Endodermal cell (in vitro differentiated cells): ENCODE measurements around the gene AVPR1B. TPM values are rescaled to one million over a fixed set of nuclear protein-coding genes. Genes with fewer than 3 reads are reported as not detected.

Experiments used
- DNase-seq: peaks from one replicate; pipeline ENCODE4 v3.0.0-alpha.2; 2017
- H3K27ac ChIP-seq: 2 replicates; pipeline ENCODE4 v1.5.1; 2013; ENCODE audit warnings: mild to moderate bottlenecking, low read depth, low read length, moderate library complexity
- H3K27me3 ChIP-seq: 2 replicates; pipeline ENCODE4 v1.6.1; 2013; ENCODE audit warnings: mild to moderate bottlenecking, low read length, moderate library complexity; ENCODE audit not compliant: insufficient read depth, control insufficient read depth, poor library complexity, severe bottlenecking
- H3K36me3 ChIP-seq: 2 replicates; pipeline ENCODE4 v1.7.0; 2013; ENCODE audit warnings: mild to moderate bottlenecking, low read length, moderate library complexity; ENCODE audit not compliant: control insufficient read depth, insufficient read depth
- H3K4me1 ChIP-seq: one replicate; pipeline ENCODE4 v1.7.0; 2013; ENCODE audit warnings: low read length; ENCODE audit not compliant: control insufficient read depth, insufficient read depth
- H3K4me3 ChIP-seq: 2 replicates; pipeline ENCODE4 v1.5.1; 2013; ENCODE audit warnings: mild to moderate bottlenecking, low read length, moderate library complexity
- H3K9ac ChIP-seq: 2 replicates; pipeline ENCODE4 v1.6.1; 2013; ENCODE audit warnings: mild to moderate bottlenecking, low read length, moderate library complexity; ENCODE audit not compliant: poor library complexity, severe bottlenecking; ENCODE audit errors: extremely low read depth
- H3K9me3 ChIP-seq: 2 replicates; pipeline ENCODE4 v1.6.1; 2013; ENCODE audit warnings: mild to moderate bottlenecking, low read length, moderate library complexity; ENCODE audit not compliant: control insufficient read depth
- H3K27ac Mint-ChIP-seq: 2 replicates; pipeline ENCODE4 v1.8.0; 2020; ENCODE audit warnings: mixed read lengths
- H3K27me3 Mint-ChIP-seq: 2 replicates; pipeline ENCODE4 v1.8.0; 2021; ENCODE audit warnings: mild to moderate bottlenecking, mixed read lengths; ENCODE audit not compliant: insufficient read depth
- H3K36me3 Mint-ChIP-seq: 2 replicates; pipeline ENCODE4 v1.8.0; 2020; ENCODE audit warnings: low read depth, mixed read lengths
- H3K4me1 Mint-ChIP-seq: 2 replicates; pipeline ENCODE4 v1.8.0; 2020; ENCODE audit warnings: mixed read lengths
- H3K4me3 Mint-ChIP-seq: 2 replicates; pipeline ENCODE4 v1.8.0; 2020; ENCODE audit warnings: mild to moderate bottlenecking, moderate library complexity, mixed read lengths
- H3K9me3 Mint-ChIP-seq: 2 replicates; pipeline ENCODE4 v1.8.0; 2020; ENCODE audit warnings: mild to moderate bottlenecking, mixed read lengths
- WGBS, 2 experiments: methylation state at CpG; one replicate each; pipeline versions ENCODE4 v1.1.5 to v1.1.7; 2013; ENCODE audit warnings: missing lambda C conversion rate in 2 of 2, mixed read lengths in 1 of 2; ENCODE audit not compliant: insufficient coverage in 1 of 2, insufficient read length in 1 of 2; 5-methylcytosine and 5-hydroxymethylcytosine counted together
- total RNA-seq, 2 donors: library from RNA; stranded (reverse); fragmentation: NEBNext Ultra II Directional in 1 of 2; extraction: Animal tissue kit (Norgen Biotek cat#: 25700) in 1 of 2; gene quantifications; 2 replicates in 1 of 2; 3 replicates in 1 of 2; pipeline ENCODE4 v1.2.1, GENCODE V29; 2021
- TF ChIP-seq, protein P1 (sequence below): fragments of 200-600 bp; sonication (generic); conservative IDR thresholded peaks from 2 replicates; pipeline ENCODE4 v1.5.0; 2021; ENCODE audit warnings: antibody characterized with exemption, mild to moderate bottlenecking

Gene AVPR1B
- total RNA-seq, 2 donors from 2014 or later = 0.11 TPM; not detected in 1

DNA sequence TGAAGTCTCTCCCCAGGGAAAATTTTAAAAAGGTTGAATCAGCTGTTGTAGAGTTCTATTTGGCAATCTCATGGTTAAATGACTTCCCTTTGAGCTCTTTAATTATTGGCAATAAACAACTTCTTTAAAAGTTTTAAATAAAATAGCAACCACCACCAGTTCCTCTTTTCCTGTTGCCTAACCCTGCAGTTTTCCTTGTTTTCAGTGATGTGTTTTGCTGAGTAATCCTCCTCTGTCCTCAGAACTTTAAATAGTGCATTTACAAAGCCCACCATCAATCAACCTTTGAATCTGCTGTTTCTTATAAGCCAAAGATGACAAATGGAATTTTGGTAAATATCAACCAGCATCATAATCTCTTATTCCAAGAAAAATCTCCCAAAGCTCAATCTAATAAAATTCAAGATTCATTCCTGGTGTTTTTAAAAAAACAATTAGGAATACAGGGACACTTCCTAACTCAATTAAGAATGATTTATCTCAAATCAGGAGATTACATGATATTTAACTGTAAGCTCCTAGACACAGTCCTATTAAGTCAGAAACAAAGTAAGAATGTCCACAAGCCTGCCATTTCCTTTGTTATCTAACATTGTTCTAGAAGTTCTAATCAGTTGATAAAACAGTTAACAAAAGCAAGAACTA is 14.8 kb downstream of the AVPR1B start:
- H3K4me3 ChIP-seq = no peak overlapping the region
- no peak overlapping the region for H3K27ac Mint-ChIP-seq
- H3K4me3 Mint-ChIP-seq = no peak overlapping the region
- TF ChIP-seq, protein P1, sequence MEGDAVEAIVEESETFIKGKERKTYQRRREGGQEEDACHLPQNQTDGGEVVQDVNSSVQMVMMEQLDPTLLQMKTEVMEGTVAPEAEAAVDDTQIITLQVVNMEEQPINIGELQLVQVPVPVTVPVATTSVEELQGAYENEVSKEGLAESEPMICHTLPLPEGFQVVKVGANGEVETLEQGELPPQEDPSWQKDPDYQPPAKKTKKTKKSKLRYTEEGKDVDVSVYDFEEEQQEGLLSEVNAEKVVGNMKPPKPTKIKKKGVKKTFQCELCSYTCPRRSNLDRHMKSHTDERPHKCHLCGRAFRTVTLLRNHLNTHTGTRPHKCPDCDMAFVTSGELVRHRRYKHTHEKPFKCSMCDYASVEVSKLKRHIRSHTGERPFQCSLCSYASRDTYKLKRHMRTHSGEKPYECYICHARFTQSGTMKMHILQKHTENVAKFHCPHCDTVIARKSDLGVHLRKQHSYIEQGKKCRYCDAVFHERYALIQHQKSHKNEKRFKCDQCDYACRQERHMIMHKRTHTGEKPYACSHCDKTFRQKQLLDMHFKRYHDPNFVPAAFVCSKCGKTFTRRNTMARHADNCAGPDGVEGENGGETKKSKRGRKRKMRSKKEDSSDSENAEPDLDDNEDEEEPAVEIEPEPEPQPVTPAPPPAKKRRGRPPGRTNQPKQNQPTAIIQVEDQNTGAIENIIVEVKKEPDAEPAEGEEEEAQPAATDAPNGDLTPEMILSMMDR = no peak
- no peaks in the 10 kb centered on the region for H3K9me3 Mint-ChIP-seq
- no peaks in the 10 kb centered on the region for H3K9me3 ChIP-seq
- H3K36me3 Mint-ChIP-seq = no peaks in the 10 kb centered on the region
- no peaks in the 10 kb centered on the region for H3K36me3 ChIP-seq
- H3K4me1 ChIP-seq = peaks cover 2% of the 10 kb centered on the region
- DNase-seq = no peak
- no peaks in the 10 kb centered on the region for H3K27me3 ChIP-seq
- H3K27me3 Mint-ChIP-seq = no peaks in the 10 kb centered on the region
- H3K27ac ChIP-seq = no peak overlapping the region
- no peak overlapping the region for H3K9ac ChIP-seq
- H3K4me1 Mint-ChIP-seq = peaks cover 20% of the 10 kb centered on the region

DNA sequence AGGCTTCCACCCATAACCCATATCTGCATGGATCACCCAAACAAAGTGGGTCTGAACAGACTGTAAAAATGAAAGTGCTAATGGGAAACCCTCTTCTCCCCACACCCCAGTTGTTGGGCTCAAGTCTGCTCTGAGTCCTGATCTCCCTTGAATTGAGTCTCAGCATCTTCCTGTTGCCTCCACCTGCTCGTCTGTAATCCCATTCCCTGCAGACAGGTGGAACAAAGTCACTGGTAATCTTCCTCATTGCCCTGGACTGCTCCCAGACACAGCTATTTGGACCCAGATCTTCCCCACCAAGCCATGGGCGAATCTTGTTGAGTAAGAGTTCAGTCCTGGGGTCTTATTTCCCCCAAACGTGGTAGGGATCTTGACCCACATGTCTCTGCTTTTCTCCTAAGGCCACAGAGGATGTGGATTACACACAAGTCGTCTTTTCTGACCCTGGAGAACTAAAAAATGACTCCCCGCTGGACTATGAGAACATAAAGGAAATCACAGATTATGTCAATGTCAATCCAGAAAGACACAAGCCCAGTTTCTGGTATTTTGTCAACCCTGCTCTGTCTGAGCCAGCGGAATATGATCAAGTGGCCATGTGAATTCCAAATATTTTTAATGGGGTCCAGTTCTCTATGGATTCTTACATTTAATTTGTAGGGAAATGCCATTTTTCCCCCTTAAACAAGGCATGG is 15.7 kb downstream of the AVPR1B start:
- H3K27me3 Mint-ChIP-seq = no peaks in the 10 kb centered on the region
- H3K4me1 ChIP-seq = no peaks in the 10 kb centered on the region
- H3K4me3 ChIP-seq = no peak overlapping the region
- H3K36me3 ChIP-seq = no peaks in the 10 kb centered on the region
- H3K4me3 Mint-ChIP-seq = no peak overlapping the region
- TF ChIP-seq, protein P1 = peak; percentile 56
- H3K27ac Mint-ChIP-seq = no peak overlapping the region
- H3K9me3 ChIP-seq = no peaks in the 10 kb centered on the region
- H3K36me3 Mint-ChIP-seq = no peaks in the 10 kb centered on the region
- no peak for DNase-seq
- H3K9me3 Mint-ChIP-seq = no peaks in the 10 kb centered on the region
- H3K27me3 ChIP-seq = no peaks in the 10 kb centered on the region
- H3K4me1 Mint-ChIP-seq = peaks cover 18% of the 10 kb centered on the region
- WGBS, 2 experiments = 93 to 94% methylated on average over 6 of the region's 6 CpGs
- H3K9ac ChIP-seq = no peak overlapping the region
- H3K27ac ChIP-seq = no peak overlapping the region

DNA sequence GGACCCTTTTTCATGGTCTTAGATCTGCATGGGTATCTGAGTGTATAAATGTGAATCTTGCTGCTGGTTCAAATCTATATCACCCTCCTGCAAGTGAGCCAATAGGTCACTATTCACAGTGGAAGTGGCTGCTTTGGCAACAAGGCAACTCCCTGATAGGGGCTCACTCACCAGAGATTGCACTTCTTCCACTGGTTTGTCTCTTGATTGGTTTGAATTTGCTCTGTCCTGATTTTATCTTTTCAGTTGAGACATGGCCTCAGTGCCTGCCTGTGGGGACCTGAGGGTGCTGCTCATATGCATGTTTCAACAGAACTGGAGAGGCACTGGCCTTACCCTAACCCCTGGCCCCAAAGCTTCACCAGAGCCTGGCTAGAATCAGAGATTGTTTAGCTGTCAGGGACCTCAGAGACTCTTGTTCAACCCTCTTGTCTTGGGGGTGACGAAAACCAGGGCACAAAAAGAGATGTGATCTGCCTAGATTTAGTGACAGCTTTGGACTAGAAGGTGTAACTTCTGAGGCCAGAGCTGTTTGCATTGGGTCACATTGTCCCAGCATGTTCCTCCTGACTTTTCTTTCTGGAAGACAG is 16.9 kb downstream of the AVPR1B start:
- 88 to 100% methylated on average over 1 of the region's 1 CpG for WGBS, 2 experiments
- DNase-seq = no peak
- H3K9me3 ChIP-seq = no peaks in the 10 kb centered on the region
- Mint-ChIP-seq H3K9me3 (no peaks in the 10 kb centered on the region), H3K4me1 (peaks cover 16% of the 10 kb centered on the region), H3K4me3 (no peak overlapping the region), H3K27ac (no peak overlapping the region), H3K27me3 (no peaks in the 10 kb centered on the region), H3K36me3 (no peaks in the 10 kb centered on the region)
- no peak overlapping the region for H3K27ac ChIP-seq
- no peak overlapping the region for H3K9ac ChIP-seq
- TF ChIP-seq, protein P1 = no peak
- H3K27me3 ChIP-seq = no peaks in the 10 kb centered on the region
- H3K4me3 ChIP-seq = no peak overlapping the region
- no peaks in the 10 kb centered on the region for H3K4me1 ChIP-seq
- no peaks in the 10 kb centered on the region for H3K36me3 ChIP-seq
